OCI-LY3 (cell line): Measurements from ENCODE around the gene DESI2.

Experiments
- H2AFZ ChIP-seq: fragments of 200-600, 300-600 bp; shearing (Covaris generic); 2 replicates; pipeline ENCODE4 v1.6.0; 2014; ENCODE audit warnings: antibody characterized with exemption, low read depth, low read length
- H3K27ac ChIP-seq: fragments of 200-600, 300-600 bp; sonication (generic); 2 replicates; pipeline ENCODE4 v1.5.1; 2014; ENCODE audit warnings: mild to moderate bottlenecking, low read length, moderate library complexity, mixed read lengths
- H3K27me3 ChIP-seq: fragments of 200-600, 300-600 bp; sonication (generic); 2 replicates; pipeline ENCODE4 v1.6.1; 2014; ENCODE audit warnings: low read depth, low read length, mixed read lengths
- H3K36me3 ChIP-seq: fragments of 200-600, 300-600 bp; sonication (generic); replicated peaks from 2 replicates; pipeline ENCODE3; 2014; ENCODE audit warnings: low read depth, low read length, mixed read lengths
- H3K4me1 ChIP-seq: fragments of 300-600, 200-600 bp; sonication (generic); 2 replicates; pipeline ENCODE4 v1.6.1; 2014; ENCODE audit warnings: low read length, mixed read lengths
- H3K4me2 ChIP-seq: fragments of 200-600, 300-600 bp; sonication (generic); 2 replicates; pipeline ENCODE4 v1.6.1; 2014; ENCODE audit warnings: low read length, mixed read lengths
- H3K4me3 ChIP-seq: fragments of 300-600, 200-600 bp; sonication (generic); 2 replicates; pipeline ENCODE4 v1.5.1; 2014; ENCODE audit warnings: antibody characterized with exemption, mild to moderate bottlenecking, low read length, moderate library complexity
- H3K79me2 ChIP-seq: fragments of 300-600, 200-600 bp; shearing (Covaris generic); 2 replicates; pipeline ENCODE4 v1.6.1; 2014; ENCODE audit warnings: mild to moderate bottlenecking, low read length, mixed read lengths
- H3K9ac ChIP-seq: fragments of 300-600, 200-600 bp; shearing (Covaris generic); 2 replicates; pipeline ENCODE4 v1.6.0; 2014; ENCODE audit warnings: mild to moderate bottlenecking, low read length, moderate library complexity
- H3K9me3 ChIP-seq: fragments of 200-600, 300-600 bp; shearing (Covaris generic); 2 replicates; pipeline ENCODE4 v1.6.1; 2014; ENCODE audit warnings: low read length, mixed read lengths; ENCODE audit not compliant: insufficient read depth
- H4K20me1 ChIP-seq: fragments of 200-600, 300-600 bp; sonication (generic); 2 replicates; pipeline ENCODE4 v1.6.1; 2016; ENCODE audit warnings: low read length, mixed read lengths; ENCODE audit not compliant: insufficient read depth
- CTCF ChIP-seq: fragments of 200-600, 300-600 bp; sonication (generic); IDR thresholded peaks from 2 replicates; pipeline ENCODE4 v1.5.1; 2014; ENCODE audit warnings: antibody characterized with exemption, low read length, low read depth
- EZH2phosphoT487 ChIP-seq: fragments of 200-600 bp; shearing (Covaris generic); IDR thresholded peaks from 2 replicates; pipeline ENCODE4 v1.6.1; 2018; ENCODE audit warnings: antibody characterized with exemption, mixed run types, low read depth

DESI2 gene

DNA sequence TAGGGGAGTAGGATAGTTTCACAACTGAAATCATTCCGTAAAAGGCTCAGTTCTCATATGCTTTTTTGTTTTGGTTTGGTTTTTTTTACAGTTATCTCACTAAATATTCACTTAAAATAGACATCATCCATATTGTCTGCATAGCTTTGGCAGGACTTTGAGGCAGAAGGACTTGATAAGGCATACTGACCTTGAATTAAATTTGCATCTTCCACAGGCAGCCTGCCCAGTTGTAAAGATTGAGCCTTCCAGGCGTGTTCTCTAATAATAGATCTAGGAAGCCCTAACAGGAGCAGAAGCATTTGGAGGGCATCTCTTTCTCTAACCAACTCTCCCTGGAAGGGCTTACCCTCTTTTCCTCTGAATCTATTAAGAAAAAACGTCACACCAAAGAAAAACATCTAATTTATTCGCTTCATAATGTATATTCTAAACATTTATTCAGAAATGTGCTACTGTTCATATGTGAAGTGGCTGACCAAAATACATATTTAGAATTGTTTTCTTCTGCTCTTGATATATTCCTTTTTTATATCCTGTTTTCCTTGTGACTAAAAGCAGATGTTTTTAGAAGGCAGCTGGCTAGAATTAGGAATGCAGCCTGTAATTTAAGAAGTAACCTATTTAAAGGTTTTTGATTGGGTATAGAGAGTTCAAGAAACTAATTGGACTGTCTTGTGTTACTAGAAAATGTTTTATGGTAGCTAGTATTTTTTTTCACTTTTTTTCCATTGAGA lies 20.2 kb downstream of the DESI2 start:
- H3K9ac ChIP-seq = no peak overlapping the region
- H3K79me2 ChIP-seq = peaks cover 52% of the 10 kb centered on the region; the same call in 1 of the 2 replicates
- peaks cover 15% of the 10 kb centered on the region for H3K36me3 ChIP-seq
- no peak overlapping the region for H3K4me3 ChIP-seq
- no peak overlapping the region for H2AFZ ChIP-seq
- no peaks in the 10 kb centered on the region for H3K9me3 ChIP-seq
- H3K4me1 ChIP-seq = no peaks in the 10 kb centered on the region
- no peak overlapping the region for H3K27ac ChIP-seq
- H3K4me2 ChIP-seq = no peak overlapping the region
- TF ChIP-seq EZH2phosphoT487 (no peak), CTCF (no peak)
- 0 out of 2 replicates have a peak, but pooled peaks cover 15% of the 10 kb centered on the region for H4K20me1 ChIP-seq
- H3K27me3 ChIP-seq = no peaks in the 10 kb centered on the region

DNA sequence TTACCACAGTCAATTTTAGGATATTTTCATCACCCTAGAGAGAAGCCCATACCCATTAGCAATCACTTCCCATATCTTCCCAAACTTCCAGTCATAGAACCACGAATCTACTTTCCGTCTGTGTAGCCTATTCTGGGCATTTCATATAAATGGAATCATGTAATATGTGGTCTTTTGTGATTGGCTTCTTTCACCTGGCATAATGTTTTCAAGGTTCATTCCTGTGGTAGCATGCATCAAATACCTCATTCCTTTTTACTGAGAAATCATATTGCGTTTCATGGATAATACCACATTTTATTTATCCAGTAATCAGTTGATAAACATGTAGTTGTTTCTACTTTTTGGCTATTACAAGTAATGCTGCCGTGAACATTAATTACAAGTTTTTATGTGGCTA lies 21.5 kb downstream of the DESI2 start:
- Histone ChIP-seq H4K20me1 (0 out of 2 replicates have a peak, but pooled peaks cover 15% of the 10 kb centered on the region), H3K27me3 (no peaks in the 10 kb centered on the region), H3K36me3 (peaks cover 15% of the 10 kb centered on the region), H3K27ac (no peak overlapping the region), H3K79me2 (peaks cover 50% of the 10 kb centered on the region), H3K4me3 (no peak overlapping the region), H3K4me2 (no peak overlapping the region), H3K9ac (no peak overlapping the region), H3K9me3 (no peaks in the 10 kb centered on the region), H2AFZ (no peak overlapping the region), H3K4me1 (no peaks in the 10 kb centered on the region)
- TF ChIP-seq CTCF = no peak
- no peak for TF ChIP-seq EZH2phosphoT487

DNA sequence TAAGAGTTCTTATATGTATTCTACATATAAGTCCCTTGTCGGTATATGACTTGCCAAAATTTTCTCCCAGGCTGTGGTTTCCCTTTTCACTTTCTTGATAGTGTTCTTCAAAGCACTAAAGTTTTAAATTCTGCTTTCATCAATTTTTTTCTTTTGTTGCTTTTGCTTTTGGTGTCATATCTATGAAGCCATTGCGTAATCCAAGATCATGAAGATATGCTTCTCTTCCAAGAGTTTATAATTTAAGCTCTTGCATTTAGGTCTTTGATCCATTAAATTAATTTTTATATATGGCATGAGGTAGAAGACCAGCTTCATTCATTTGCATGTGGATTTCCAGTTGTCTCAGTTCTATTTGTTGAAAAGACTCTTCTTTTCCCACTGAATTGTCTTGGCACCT lies 22.2 kb downstream of the DESI2 start:
- no peaks in the 10 kb centered on the region for H3K27me3 ChIP-seq
- no peak overlapping the region for H2AFZ ChIP-seq
- H3K9me3 ChIP-seq = no peaks in the 10 kb centered on the region
- TF ChIP-seq CTCF (no peak), EZH2phosphoT487 (no peak)
- H4K20me1 ChIP-seq = peaks cover 16% of the 10 kb centered on the region; the same call in 1 of the 2 replicates
- H3K27ac ChIP-seq = no peak overlapping the region
- no peak overlapping the region for H3K4me2 ChIP-seq
- no peak overlapping the region for H3K4me3 ChIP-seq
- peaks cover 15% of the 10 kb centered on the region for H3K36me3 ChIP-seq
- no peaks in the 10 kb centered on the region for H3K4me1 ChIP-seq
- H3K79me2 ChIP-seq = peaks cover 48% of the 10 kb centered on the region
- no peak overlapping the region for H3K9ac ChIP-seq

GRCh38 chr1:244678697-244679096 lies 25.8 kb downstream of the DESI2 start:
- H3K79me2 ChIP-seq = peaks cover 33% of the 10 kb centered on the region
- no peaks in the 10 kb centered on the region for H3K4me1 ChIP-seq
- no peak for TF ChIP-seq CTCF
- TF ChIP-seq EZH2phosphoT487 = no peak
- no peak overlapping the region for H3K4me3 ChIP-seq
- H4K20me1 ChIP-seq = peaks cover 9% of the 10 kb centered on the region; the same call in 1 of the 2 replicates
- H2AFZ ChIP-seq = no peak overlapping the region
- H3K9ac ChIP-seq = no peak overlapping the region
- H3K9me3 ChIP-seq = no peaks in the 10 kb centered on the region
- H3K4me2 ChIP-seq = no peak overlapping the region
- peaks cover 5% of the 10 kb centered on the region for H3K36me3 ChIP-seq
- H3K27me3 ChIP-seq = no peaks in the 10 kb centered on the region
- no peak overlapping the region for H3K27ac ChIP-seq
